Kidney capillary endothelial cell (primary cell): ENCODE data around the gene POU2F3.

ENCODE experiments used
- DNase-seq: peaks from one replicate; pipeline ENCODE4 v3.0.0-alpha.2; 2018; ENCODE audit warnings: low spot score

POU2F3 gene

GRCh38 chr11:120239713-120240640, at the start of gene POU2F3:
TSS of gene POU2F3 (plus strand) at chr11:120240140. CDS start at chr11:120240344, 204 bp downstream.
- no peak for DNase-seq

DNA sequence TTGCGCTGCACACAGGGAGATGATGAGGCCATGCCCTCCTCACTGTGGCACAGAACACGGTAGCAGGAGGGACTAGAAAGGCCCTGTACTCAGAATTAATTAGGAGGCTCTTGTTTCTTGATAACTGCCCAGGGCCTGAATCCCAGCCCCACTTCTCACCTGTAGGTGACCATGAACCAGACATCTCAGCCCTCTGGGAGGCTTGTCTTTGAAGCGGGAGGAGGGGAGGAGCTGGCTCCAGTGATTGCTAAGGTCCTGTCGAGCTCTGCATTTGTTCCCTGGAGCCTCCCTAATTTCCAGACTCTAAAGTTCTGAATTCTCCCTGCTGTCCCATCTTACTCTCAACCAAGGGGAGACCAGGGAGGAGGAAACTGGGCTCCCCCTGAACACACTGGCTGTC, 48.9 kb upstream of the POU2F3 start:
- no peak for DNase-seq

DNA sequence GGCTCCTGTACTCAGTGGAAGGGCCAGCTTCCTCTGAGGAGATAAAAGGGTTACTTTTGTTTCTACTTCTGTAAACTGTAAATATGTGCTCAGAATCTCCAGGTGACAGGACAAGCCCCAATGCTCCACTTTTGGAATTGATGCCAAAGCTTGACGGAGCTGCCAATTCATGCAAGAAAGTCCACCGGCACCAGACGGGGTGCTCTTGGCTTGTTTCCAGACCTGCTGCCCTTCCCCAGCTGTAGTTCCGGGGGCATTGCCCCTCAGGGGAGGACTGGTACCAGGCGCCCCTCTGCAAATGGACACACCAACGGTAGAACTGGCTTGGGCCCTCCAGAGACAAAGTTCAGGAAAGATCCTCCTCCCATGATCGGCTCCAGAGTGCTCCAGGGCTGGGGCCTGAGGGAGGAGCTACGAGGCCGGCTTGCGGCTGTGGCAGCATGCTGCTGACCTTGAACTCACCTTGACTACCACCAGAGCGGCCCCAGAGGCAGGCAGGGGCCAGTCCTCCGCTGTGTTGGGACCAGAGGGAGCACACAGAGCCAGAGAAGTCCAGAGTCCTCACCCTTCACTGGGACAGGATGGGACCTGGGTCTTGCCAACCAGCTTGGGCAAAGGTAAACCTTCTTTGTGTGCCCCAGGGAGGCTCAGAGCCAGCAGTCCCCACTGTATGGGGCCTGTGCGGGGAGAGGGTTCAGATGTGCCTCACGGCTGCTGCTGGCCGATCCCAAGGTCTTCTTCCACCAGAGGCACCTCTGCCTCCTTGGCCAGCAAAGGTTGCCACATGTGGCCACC, 46.9 kb upstream of the POU2F3 start:
- DNase-seq: no peak

DNA sequence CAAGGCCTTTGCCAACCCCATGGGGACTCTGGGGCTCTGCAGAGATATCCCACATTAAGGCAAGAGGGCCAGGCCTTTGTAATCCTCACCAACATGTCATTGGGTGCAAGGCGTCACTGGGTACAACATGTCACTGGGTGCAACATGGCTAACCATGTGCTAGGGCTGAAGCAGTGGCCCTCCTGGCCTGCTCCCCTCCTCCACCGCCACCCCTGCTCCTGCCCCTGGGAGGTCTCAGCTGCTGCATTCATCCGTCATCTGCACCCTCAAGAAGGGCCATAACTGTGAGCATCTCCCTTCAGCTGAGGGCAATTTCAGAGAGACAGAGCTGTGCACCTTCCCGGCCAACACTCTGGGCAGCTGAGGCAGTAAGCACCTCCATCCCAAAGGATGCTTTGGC, 45.8 kb upstream of the POU2F3 start:
- no peak for DNase-seq

DNA sequence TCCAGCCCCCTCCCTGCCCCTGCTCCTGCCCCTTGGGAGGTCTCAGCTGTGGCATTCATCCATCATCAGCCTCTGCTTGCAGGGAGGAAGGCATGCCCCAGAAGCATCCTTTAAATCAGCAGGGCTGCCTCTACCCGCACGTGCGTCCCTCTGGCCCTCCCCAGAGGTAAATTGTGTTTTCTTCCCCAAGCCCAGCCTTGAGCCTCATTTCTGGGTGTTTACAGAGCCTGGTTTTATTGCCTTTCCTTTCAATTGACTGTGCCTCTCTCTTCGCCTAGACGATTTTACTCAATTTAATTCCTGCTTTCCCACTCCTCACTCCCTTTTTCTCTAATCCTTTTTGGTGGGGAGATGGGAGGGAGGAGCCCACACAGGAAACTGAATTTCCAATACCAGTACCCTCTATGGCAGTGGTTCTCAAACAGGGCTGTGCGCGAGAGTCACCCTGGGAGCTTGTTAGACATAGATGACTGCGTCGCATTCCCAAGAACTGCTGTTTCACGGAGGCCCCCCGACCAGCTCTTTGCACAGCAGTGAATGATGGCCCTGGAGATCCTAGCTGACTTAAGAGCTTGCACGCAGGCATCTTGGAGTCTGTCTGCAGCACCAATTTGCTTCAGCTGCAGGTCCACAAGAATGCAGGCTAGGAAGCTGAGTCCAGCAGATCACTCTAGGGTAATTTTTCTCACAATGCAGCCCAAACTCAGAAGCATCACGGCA, 44.2 kb upstream of the POU2F3 start:
- DNase-seq: no peak

GRCh38 chr11:120196826-120197225, 43.1 kb upstream of the POU2F3 start:
- DNase-seq: no peak

GRCh38 chr11:120197251-120197891, 42.6 kb upstream of the POU2F3 start:
- DNase-seq: no peak

DNA sequence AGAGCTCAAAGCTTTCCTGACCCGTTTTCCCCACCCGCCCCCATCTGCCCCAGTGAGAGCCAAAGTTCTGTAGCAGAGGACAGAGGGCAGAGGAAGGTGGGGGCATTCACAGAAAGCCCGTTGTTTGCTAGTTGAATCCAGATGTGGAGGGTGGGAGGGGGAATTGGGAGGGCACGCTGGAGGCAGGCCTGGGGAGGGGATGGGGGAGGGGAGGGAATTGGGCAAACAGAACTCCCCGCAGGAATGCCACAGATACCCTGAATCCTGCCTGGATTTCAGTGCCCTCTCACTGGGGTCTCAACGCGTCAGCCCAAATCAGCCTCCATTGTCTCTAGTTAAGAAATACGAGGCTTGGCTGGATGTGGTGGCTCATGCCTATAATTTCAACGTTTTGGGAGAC, 42.0 kb upstream of the POU2F3 start:
- no peak for DNase-seq

GRCh38 chr11:120198403-120198786, 41.5 kb upstream of the POU2F3 start:
- no peak for DNase-seq

DNA sequence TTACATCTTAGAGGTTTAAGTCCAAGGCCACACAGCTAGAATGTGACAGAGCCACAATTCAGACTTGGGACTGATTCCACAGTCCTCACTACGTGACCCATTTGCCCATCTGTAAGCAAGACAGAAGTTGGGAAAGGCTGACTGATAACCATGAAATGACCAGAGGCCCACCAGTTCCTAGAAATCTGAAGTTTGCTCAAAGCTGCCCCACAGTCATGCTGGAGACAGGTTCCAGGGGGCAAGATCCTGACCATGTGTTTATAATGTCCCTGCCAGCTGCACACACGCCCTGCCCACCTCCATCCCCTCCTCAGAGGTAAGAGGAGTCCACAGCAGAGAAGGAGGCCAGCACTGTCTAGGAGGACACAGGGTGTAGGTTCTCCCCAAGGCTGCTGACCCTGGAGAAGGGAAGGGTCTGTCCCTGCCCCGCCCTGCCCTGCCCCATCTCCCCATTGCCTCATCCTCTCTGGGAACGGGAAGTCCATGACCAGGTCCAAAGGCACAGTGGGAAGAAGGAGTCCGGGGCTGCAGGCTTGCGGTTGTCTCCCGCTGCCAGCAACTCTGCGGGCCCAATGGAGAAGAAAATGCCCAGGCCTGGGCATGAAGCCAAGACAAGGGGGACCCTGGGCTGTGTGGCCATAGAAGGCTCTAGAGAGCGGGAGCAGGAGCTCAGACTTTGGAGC, 41.0 kb upstream of the POU2F3 start:
- no peak for DNase-seq

- no peak for DNase-seq
Observed at GRCh38 chr11:120199613-120200012, 40.3 kb upstream of the POU2F3 start.

- no peak for DNase-seq
Observed at GRCh38 chr11:120200677-120201076, 39.3 kb upstream of the POU2F3 start.

GRCh38 chr11:120201653-120202052, 38.3 kb upstream of the POU2F3 start:
- no peak for DNase-seq

- DNase-seq: no peak
Observed at GRCh38 chr11:120203626-120204025, 36.3 kb upstream of the POU2F3 start.

DNA sequence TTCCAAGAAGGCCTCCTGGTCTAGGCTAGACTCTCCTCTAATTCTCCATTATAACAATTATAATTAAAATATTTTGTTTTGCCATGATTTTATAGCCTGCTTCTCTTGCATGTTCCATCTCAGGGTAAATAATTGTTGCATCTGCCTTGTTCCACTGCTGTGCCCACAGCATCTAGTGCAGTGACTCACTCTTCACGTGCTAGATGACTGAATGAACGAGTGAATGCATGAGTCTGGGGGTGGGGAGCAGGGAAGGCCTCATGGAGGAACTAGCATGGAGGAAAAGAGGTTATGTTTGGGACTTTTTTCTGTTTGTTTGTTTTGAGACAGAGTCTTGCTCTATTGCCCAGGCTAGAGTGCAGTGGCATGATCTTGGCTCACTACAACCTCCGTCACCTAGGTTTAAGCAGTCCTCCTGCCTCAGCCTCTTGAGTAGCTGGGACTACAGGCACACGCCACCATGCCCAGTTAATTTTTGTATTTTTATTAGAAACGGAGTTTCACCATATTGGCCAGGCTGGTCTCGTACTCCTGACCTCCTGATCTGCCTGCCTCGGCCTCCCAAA, 34.3 kb upstream of the POU2F3 start:
- DNase-seq: no peak

GRCh38 chr11:120207512-120207911, 32.4 kb upstream of the POU2F3 start:
- no peak for DNase-seq

DNA sequence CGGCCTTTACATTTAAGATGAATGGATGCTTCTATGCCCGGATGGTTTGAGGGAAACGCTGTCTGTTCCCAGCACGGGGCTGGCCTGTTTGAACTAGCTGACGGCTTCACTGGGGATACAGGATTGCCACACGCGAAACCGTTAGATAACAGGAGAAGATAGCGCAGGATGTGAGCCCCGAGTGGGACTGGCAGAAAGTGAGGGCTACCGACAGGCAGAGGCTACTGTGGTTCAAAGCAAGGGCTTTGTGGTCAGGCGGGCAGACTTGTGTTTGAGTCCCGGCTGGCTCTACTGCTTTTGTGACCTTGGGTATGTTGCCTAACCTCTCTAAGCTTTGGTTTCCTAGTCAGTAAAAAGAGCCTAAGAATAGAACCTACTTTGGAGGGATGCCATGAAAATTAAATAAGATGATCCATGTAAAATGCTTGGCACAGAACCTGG, 31.9 kb upstream of the POU2F3 start:
- peak; percentile 57 for DNase-seq

GRCh38 chr11:120208777-120209176, 31.2 kb upstream of the POU2F3 start:
- DNase-seq: peak; percentile 88

- DNase-seq: no peak
Observed at GRCh38 chr11:120209746-120210625, 30.0 kb upstream of the POU2F3 start.
